NB4 (cell line): Measurements from ENCODE around the gene SLC43A3.
"Not testable (repeated sequence)": the region's sequence is repeated elsewhere in the genome, so short reads cannot be mapped to it uniquely, and the experiment has no call there.

Source experiments
- MAX ChIP-seq: IDR thresholded peaks from 2 replicates; pipeline ENCODE4 v1.6.1; 2011; ENCODE audit warnings: low read depth, low read length
- MYC ChIP-seq: IDR thresholded peaks from 2 replicates; pipeline ENCODE4 v1.6.1; 2011; ENCODE audit warnings: low read depth, low read length
- POLR2A ChIP-seq: IDR thresholded peaks from 2 replicates; pipeline ENCODE4 v1.6.1; 2011; ENCODE audit warnings: mild to moderate bottlenecking; ENCODE audit not compliant: insufficient read length; ENCODE audit errors: extremely low read depth
- TF ChIP-seq, protein P1 (sequence below): IDR thresholded peaks from one replicate; pipeline ENCODE4 v1.5.1; 2012; ENCODE audit warnings: low read depth, low read length

- TF ChIP-seq, protein P1, sequence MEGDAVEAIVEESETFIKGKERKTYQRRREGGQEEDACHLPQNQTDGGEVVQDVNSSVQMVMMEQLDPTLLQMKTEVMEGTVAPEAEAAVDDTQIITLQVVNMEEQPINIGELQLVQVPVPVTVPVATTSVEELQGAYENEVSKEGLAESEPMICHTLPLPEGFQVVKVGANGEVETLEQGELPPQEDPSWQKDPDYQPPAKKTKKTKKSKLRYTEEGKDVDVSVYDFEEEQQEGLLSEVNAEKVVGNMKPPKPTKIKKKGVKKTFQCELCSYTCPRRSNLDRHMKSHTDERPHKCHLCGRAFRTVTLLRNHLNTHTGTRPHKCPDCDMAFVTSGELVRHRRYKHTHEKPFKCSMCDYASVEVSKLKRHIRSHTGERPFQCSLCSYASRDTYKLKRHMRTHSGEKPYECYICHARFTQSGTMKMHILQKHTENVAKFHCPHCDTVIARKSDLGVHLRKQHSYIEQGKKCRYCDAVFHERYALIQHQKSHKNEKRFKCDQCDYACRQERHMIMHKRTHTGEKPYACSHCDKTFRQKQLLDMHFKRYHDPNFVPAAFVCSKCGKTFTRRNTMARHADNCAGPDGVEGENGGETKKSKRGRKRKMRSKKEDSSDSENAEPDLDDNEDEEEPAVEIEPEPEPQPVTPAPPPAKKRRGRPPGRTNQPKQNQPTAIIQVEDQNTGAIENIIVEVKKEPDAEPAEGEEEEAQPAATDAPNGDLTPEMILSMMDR, result not testable (repeated sequence)
- TF ChIP-seq MYC, POLR2A, MAX: not testable (repeated sequence)
Measured at GRCh38 chr11:57445122-57445394, 18.1 kb upstream of the SLC43A3 start.
